NOMO-1 treated with dmso at 0.1 percent for 144 hours (cell line): ENCODE measurements around the gene KCNJ6.

Source experiments
- DNase-seq: peaks from one replicate; lab custom pipeline; 2025; ENCODE audit not compliant: unreplicated experiment; lab: John Stamatoyannopoulos, UW

The KCNJ6 gene

DNA sequence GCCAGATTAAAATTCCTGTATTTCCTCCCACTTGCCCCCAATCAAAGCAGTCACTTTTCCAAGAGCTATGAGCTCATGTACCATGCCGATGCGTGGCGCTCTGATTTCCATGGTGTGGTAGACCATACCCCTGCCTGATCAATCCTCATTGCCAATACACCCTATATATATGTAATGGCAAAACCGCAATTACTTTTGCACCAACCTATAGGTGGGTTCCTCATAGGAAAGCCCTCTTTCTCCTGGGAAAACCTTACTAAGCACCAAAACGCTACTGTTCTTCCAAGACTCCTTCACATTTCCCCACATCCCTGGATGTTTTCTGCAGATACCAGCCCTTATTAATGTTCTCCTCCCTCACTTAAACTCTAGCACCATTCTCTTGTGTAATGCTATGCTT, 11.0 kb downstream of the KCNJ6 start:
- DNase-seq, result no peak

DNA sequence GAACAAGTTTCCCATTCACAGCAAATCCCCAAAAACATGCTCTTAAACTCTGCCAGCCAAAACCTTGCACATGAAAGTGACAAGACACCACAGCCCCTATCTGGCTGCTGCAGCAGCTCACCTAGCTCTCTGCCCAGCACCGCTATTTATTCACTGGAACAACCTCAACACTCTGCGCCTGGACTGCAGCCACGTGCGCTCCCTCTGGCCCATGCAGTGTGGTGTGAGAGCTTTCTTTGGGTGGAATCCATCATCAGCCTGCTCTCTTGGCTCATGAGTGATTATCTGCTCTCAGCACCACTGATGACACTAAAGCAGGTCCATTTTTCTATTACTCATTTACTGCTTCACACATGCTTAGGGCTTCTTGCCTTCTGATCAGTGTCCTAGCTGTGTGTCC, 11.4 kb downstream of the KCNJ6 start:
- no peak for DNase-seq

DNA sequence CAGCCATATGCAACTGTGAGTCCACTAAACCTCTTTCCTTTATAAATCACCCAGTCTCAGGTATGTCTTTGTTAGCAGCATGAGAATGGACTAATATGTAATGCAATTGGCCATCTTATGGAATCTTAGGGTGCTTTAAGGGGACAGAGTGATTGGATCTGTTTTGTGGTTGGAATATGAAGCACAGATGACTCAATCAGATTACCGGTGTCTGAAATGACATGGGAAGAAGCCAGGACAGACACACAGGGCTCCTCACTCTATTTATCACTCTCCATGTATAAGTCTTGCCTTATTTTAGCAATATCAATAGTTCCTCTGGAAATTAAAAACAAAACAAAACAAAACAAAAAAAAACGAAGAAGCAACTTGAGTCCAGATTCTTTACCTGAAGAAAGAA, 12.9 kb downstream of the KCNJ6 start:
- no peak for DNase-seq

DNA sequence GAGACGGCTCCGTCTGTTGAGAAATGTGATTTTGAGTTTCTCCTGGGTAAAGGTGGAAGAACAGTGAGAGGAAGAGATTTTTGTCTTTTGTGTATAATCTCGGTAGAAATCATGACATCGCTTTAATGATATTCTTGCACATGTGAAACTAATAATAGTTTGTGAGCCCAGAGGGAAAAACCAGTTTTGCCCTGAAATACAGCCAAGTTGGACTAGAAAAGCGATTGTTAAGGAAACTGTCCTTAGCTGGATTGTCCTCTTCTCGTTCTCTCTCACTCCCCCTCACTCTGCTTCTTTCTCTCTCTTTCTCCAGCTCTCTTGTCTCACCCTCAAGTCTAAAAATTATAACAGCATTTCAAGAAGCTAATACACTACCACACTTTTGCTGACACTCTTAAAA, 17.1 kb downstream of the KCNJ6 start:
- no peak for DNase-seq

DNA sequence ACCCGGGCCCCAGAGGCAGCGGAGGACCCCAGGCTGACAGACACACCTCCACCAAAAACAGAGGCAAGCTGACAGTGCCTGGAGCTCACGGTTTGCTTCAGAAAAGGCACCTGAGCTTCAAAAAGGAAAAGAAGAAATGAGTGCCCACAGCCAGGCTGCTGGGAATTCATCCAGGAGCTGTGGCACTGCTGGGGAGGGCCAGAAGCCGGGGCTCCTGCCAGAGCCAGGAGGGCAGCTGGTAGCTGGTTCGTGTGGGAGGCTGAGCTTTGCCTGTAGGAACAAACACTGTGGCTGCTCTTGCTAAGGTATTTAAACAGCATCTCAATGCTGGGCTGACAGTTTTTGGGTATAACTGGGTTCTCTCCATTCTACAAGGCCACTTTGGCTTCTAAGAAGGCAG, 19.5 kb downstream of the KCNJ6 start:
- DNase-seq, result no peak

DNA sequence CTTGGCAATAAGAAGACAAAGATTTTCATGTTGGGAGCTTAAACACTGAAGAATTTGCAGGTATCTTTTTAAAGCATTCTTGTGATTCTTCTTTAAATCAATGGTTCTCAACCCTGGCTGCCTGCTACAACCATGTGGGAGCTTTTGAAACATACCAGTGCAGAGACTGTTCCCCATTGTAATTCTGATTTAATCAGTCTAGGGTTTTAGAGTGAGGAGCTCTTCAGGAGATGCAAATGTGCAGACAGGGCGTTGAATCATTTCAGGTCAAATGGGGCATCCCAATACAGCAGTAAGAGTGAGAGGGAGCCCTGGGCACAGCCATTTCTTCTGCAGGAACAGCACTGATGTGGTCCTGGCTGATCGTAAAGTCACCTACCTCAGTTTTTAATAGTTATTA, 24.3 kb downstream of the KCNJ6 start:
- DNase-seq, result no peak

DNA sequence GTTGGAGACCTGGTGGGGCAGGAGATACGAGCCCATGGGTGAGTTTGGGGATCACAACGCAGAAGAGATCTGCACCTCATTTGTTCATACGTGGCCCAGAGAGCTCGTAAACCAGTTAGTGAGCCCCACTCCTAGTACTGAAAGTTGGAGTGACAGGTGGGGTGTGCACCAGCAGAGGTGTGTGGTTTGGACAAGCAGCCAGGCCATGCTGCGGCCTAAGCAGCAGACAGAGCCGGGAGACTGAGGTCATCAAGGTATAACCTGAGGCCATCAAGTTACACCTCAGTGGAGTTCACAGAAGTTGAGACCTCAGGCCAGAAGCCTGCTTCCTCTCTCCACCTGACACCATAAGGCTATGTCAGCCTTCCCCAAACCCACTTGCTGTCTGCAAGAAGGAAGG, 27.6 kb downstream of the KCNJ6 start:
- no peak for DNase-seq

DNA sequence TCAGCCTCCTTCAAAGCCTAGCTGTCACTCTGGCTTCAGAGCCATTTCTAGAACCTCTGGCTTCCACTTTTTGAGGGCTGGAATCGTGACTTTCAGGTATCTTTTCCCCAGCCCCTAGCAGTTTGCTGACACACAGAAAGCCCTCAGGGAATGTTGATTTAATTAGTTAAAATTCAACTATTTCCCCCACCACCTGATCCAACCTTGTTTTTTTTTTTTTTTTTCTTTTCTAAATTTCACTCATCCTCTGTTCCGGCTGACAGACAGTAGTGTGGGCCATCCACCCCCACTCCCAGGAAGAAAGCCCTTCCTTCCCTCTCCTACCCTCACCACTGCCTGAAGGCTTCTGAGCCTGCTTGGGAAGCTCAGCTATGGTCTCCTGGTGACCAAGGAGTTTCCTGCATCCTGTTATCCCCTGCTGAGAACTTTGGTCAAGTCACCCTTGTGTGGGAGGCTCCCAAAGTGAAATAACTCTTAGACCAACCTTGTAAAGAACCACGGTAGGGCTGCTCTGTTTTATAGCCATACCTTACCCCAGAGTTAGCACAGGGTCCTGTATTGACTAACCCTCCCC, 29.4 kb downstream of the KCNJ6 start:
- no peak for DNase-seq

DNA sequence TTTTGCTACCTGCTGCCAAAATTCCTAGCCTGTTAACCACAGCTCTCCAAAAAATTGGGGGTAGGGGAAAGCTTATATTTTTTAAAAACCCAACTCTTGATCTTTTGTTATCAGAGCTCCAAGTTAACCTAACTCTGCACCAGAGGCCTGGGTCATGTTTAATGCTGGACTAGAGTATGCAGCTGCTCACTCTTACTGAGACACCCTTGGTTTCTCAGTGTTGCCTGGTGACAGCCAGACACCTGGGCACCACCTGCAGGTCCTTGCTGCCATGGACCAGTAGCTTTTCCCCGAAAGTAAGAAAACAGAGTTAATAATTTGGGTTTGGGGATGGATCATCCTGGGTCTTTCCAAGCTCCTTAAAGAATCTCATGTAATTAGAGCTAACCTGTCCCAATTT, 30.1 kb downstream of the KCNJ6 start:
- no peak for DNase-seq

DNA sequence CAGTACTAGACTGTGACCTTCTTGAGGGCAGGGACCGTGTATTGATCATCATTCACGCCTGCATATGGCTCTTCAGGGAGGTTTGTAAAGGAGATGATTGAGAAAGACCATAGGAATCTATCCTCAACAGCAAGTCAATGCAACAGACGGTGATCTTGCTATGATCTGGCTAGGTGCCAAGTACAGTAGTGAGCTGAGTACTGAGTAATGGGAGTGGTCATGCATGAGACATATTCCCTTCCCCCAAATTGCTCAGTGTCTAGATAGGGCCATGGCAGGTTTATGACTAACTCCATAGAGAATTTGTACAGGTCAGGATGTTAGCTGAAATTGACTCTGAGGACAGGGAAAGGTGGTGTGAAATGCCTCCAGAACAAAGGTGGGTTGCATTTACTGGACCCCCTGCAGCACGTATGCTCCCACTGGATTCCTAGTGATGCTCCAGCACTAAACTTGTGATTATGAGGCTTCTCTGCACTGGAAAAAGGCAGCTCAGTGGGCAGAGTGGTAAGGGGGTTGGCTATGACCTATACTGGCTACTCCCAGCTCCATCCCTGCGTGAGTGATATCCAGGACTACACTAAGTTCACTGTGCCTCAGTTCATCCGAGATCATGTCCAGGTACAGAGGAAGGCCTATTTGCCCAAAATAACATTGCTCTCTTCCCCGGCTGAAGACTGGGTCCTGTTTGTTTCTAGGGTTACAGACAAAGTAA, 37.2 kb downstream of the KCNJ6 start:
- DNase-seq, result no peak

DNA sequence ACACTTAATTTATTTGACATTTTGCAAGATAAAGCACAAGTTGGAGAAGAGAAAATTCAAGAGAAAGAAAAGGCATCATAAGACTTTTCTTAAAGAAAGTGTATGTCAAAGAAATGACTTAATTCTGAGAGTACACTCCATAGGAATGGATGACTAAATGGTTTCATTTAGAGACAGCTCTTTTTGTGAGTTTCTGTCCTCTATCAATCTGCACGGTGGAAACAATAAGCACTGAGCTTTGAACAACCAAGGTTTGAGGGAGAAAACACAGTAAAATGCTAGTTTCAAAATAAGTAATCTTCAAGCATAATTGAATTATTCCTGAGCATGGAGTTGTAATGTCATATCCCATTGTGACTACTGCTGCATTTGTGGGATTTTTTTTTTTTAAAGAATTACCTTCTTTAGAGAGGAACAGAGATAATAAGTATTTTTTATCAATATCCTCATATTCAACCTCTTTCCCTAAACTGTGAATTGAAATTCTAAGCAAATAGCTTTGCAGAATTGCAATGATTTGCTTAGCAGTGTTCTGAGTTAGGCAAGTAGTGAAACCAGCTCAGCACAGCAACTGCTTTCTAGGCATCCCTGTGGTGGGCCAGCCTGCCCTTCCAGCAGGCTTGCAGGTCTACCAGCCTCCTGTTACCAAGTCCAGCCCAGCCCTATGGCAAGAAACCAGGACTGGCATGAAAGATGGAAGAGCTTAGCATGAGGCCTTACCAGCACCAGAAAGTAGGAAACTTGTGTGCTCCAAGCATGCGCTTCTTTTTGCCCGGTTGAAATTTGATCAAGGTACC, 38.2 kb downstream of the KCNJ6 start:
- no peak for DNase-seq

DNA sequence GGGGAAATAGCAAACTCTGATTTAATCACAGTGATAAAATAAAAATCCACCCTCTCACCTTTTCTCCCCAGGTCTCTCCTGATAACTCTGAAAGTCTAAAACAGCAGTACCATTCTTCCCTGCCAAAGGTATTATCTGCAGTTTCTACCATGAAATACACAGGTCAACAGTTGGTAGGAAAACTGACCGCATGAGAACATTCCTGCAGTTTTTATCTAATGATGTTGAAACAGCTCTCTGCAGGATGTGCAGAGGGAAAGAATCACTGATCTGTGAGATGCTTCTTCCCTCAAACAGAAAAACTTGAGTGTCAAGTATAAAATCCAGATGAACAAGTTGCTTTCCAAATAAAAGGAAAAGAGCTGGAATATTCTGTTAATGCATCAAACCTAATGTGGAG, 39.1 kb downstream of the KCNJ6 start:
- no peak for DNase-seq

DNA sequence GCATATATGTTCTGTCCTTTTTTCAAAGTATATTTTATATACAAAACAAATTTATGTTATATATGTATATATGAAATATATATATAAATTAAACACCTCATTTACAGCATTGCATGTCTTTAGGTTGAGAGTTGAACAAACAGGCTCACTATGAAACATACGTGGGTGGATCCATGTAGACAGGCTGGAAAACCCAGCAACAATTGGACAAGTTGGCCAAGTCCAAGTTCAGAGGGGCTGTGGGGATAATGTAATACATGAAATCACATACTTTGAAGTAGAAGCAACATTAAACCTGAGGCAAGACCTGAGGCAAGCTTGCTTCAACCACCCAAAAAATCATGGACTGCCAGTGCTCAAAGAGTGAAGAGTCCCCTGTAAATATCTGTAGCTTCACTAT, 39.7 kb downstream of the KCNJ6 start:
- DNase-seq, result no peak

DNA sequence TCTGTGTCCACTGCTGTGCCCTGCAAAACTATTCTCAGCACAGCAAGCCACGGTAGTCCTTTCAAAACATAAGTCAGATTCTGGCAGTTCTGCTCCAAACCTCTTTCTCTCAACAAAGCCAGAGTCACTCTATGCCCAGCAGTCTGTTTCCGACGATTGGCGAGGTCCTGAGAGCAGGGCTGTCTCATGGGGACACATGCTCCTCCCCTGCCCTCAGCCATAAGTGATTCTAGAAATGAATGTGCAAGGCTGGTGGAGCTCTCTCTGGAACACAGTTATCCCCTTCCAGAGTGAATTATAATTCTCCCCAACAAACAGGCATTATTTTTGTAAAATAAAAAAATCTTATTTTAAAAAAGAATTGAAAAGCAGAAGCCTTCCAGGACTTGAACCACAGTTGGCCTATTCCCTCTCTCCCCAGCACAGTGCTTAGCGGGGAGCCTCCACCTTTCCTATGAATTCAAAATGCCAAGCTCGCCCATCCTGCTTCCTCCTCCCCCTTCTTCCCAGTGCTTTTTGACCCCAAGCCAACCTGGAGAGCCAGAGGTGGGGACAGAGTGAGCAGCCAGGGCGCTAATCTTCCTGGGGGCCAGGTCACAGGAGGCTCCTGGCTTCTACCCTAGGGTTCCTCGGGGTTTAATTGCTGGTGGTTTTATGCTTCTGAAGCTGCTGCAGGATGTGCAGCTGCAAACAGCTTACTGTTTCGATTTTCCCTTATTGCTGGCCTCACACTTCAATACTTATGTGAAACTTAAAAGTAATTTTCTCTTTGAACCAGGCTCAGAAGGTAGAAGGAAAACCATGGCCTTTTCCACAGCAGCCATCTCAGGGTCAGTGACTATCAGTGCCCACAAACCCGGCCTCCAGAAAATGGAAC, 41.1 kb downstream of the KCNJ6 start:
- DNase-seq, result no peak

DNA sequence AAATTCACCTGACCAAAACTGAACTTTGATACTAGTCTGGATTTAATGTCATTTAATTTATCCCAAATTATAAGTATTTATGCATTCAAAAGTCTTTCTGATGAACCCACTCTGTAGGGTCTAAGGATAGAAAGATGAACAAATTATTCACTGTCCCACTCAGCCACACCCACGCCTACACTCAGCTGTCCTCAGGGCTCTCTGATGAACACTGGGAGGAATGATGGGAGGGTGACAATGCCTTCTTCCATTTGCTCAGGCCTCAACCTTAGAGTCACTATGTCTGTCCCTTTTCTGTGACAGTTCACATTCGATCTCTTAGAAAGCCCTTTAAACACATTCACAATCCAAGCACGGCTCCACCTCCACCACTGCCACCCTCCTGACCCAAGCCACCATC, 41.8 kb downstream of the KCNJ6 start:
- DNase-seq, result no peak

DNA sequence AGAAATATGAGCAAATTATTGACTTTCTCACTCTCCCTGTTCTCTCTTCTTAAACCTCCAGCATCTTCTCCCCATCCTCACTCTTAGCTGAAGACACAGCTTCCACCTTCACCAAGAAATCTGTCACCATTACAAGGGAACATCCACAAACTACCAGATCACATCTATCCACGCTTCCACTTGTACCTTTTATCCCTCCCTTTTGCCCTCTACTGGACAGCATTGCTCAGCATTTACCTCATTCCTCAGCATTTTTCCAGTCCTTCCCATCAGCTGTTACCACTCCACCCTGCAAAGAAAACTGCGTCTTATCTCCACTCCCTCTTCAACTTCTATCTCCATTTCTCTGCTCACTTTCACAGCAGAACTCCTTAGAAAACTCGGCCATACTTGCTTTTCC, 42.6 kb downstream of the KCNJ6 start:
- no peak for DNase-seq

DNA sequence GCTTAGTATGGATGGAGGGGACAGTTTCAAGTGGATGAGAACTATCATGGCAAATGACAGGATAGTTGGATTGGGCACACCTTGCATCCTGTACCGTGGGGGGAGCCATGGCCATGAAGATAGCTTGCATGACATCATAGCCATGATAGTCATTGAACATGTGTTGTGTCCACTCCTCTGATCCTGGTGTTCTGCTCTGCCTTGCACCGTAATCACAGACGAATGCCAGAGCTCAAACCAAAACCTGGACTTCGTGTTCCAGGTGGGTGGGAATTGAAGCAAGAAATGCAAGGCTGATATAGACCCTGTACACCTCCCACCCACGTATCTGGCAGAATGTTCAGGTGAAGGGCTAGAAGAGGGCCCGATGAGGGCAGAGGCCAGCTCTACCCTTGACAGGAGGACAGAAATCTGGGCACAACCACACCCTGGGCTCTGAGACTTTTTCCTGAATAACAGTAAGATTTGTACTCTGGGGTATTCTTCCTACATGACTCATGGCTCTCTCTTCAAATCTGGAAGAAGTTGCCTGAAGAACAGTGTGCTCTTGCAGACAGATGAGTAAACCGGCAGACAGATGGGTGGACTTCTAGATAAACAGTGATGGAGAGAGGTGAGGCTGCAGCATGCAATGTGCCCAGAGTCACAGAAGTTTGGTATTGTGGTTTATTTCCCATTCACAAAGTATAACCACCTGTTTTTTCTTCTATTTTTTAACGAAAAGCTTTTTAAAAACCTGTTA, 45.0 kb downstream of the KCNJ6 start:
- no peak for DNase-seq

DNA sequence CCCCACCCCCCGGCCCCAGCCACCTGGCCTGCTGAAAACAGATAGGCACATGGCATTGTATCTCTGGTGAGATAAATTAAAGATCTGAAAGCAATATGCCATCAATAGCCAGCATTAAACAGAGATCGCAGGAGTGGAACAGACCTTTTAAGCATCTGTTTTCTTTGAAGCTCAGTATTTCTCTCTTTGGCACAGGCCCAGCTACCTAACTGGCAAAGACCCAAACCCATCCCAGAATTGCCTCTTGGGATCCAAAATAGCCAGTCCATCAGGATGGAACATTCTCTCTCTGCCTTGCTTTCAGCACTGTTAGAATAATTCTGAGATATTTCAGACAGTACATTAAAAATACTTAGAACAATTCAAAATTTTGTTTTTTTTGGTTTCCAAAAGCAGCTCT, 46.0 kb downstream of the KCNJ6 start:
- DNase-seq, result no peak

DNA sequence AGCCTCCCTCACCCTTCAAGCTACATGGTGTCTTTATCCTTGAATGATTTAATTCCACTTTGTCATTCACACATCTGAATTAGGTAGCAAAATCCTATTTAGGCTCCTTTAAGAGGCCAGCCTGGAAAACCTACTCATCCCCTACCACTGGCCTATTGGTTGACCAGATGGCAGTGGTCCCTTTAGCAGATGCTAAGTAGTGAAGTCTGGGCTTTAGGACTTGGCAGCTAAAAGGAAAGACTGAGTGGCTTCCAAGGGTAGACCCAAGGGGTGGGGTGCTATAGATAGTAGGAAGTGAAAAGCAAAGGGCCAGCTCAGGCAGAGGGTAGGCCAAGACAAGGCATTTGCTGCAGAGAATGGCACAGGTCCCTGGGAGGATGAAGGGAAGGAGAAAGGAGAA, 46.6 kb downstream of the KCNJ6 start:
- no peak for DNase-seq

DNA sequence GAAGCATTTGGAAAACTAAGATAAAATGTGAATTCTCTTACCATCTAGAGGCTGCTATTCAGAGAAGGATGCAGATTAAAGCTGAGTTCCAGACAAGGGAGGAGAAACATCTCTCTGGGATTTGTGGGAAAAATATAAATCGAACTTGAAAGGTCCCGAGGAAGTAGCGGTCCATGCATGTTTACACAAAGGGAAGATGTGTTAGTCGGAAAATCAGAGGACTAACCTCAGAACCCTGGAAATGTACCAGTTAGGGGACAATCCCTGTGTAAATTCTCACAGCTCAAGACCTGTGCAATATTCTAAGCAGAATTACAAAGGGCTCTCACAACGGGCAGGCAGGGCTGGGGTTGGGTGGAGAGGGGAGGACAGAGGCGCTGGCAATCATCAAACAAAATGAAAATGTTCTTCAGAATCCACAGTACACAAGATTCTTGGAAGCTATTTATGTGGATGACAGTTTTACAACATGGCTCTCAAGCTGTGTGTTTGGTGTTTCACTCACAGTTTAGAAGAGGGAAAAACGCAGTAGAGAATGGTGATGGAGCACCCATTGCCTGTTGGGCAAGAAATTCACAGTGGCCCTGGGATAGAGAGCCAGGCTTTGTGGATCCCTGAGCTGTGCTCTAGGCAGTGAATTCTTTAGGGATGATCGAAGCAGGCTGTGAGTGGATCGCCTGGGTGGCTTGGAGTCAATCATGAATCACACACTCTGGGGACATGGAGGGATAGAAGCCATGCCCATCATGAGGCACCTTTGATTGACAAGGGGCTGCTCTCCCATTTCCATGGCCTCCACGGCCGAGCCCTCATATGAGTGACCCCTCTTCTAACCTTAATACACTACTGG, 47.6 kb downstream of the KCNJ6 start:
- no peak for DNase-seq
